Kidney epithelial cell (primary cell): Measurements from ENCODE around the gene NFATC2. TPM values are rescaled to one million over a fixed set of nuclear protein-coding genes. Genes with fewer than 3 reads are reported as not detected.

Source experiments
- DNase-seq: peaks from one replicate; pipeline ENCODE4 v3.0.0-alpha.2; 2010; ENCODE audit warnings: low read depth
- H3K27me3 ChIP-seq: 2 replicates; pipeline ENCODE4 v1.6.0; 2011; ENCODE audit warnings: low read length; ENCODE audit not compliant: control insufficient read depth, insufficient read depth
- H3K36me3 ChIP-seq: 2 replicates; pipeline ENCODE4 v1.5.1; 2011; ENCODE audit warnings: low read length; ENCODE audit not compliant: control insufficient read depth, insufficient read depth
- H3K4me3 ChIP-seq: 2 replicates; pipeline ENCODE4 v1.5.1; 2011; ENCODE audit warnings: low read depth, mild to moderate bottlenecking, control low read depth, low read length
- CTCF ChIP-seq: IDR thresholded peaks from 2 replicates; pipeline ENCODE4 v1.5.1; 2011; ENCODE audit warnings: mild to moderate bottlenecking, moderate library complexity, low read length, control low read depth, inconsistent platforms; ENCODE audit not compliant: insufficient read depth, poor library complexity, severe bottlenecking
- total RNA-seq: library from RNA; depleted of rRNA; stranded (reverse); fragments of >200 nt; gene quantifications from 2 replicates; pipeline ENCODE4 v1.2.3, GENCODE V29; 2015

The NFATC2 gene
- total RNA-seq, 1 donor from 2014 or later = 2.9 TPM

GRCh38 chr20:51523276-51524013, 19.1 kb downstream of the NFATC2 start:
- no peak for TF ChIP-seq CTCF
- H3K4me3 ChIP-seq = no peak overlapping the region
- no peaks in the 10 kb centered on the region for H3K36me3 ChIP-seq

GRCh38 chr20:51522207-51522606, 20.3 kb downstream of the NFATC2 start:
- no peaks in the 10 kb centered on the region for H3K36me3 ChIP-seq
- H3K27me3 ChIP-seq = no peaks in the 10 kb centered on the region
- H3K4me3 ChIP-seq = no peak overlapping the region
- DNase-seq = no peak
- TF ChIP-seq CTCF = no peak

More at GRCh38 chr20:51523276-51524013, 19.1 kb downstream of the NFATC2 start:
- DNase-seq = no peak
- H3K27me3 ChIP-seq = no peaks in the 10 kb centered on the region

- no peak for TF ChIP-seq CTCF
- no peak overlapping the region for H3K4me3 ChIP-seq
Observed at GRCh38 chr20:51517839-51518238, 24.7 kb downstream of the NFATC2 start.

GRCh38 chr20:51516855-51517254, 25.7 kb downstream of the NFATC2 start:
- no peak for DNase-seq
- Histone ChIP-seq H3K27me3 (no peaks in the 10 kb centered on the region), H3K36me3 (no peaks in the 10 kb centered on the region), H3K4me3 (no peak overlapping the region)
- TF ChIP-seq CTCF = no peak

More at GRCh38 chr20:51517839-51518238, 24.7 kb downstream of the NFATC2 start:
- Histone ChIP-seq H3K27me3 (no peaks in the 10 kb centered on the region), H3K36me3 (no peaks in the 10 kb centered on the region)
- DNase-seq = no peak

GRCh38 chr20:51514836-51515235, 27.7 kb downstream of the NFATC2 start:
- Histone ChIP-seq H3K4me3 (no peak overlapping the region), H3K36me3 (no peaks in the 10 kb centered on the region), H3K27me3 (no peaks in the 10 kb centered on the region)
- TF ChIP-seq CTCF = no peak
- DNase-seq = no peak

GRCh38 chr20:51514249-51514648, 28.3 kb downstream of the NFATC2 start:
- no peaks in the 10 kb centered on the region for H3K36me3 ChIP-seq
- DNase-seq = no peak
- no peak overlapping the region for H3K4me3 ChIP-seq
- no peak for TF ChIP-seq CTCF
- no peaks in the 10 kb centered on the region for H3K27me3 ChIP-seq
